Endothelial cell of umbilical vein (primary cell): Measurements from ENCODE around the gene CNNM3. TPM values are rescaled to one million over a fixed set of nuclear protein-coding genes. Genes with fewer than 3 reads are reported as not detected.

Experiments
- BruUV-seq: library from RNA; stranded (reverse); fragments of 400-500 nt; replicated peaks from 2 replicates; lab custom pipeline; 2021; lab: Mats Ljungman, UMichigan
- CTCF ChIA-PET: fragments of 300-600, 350-600 bp; sonication (Branson Sonifier 250); formaldehyde crosslinking; loops from one replicate; lab custom pipeline; 2021; ENCODE audit warnings: antibody characterized with exemption, inconsistent platforms; lab: Charles Lee
- POLR2A ChIA-PET: fragments of 300-600, 350-600 bp; sonication (Branson Sonifier 250); formaldehyde crosslinking; loops from one replicate; lab custom pipeline; 2021; ENCODE audit warnings: antibody characterized with exemption, inconsistent platforms; lab: Charles Lee
- DNase-seq: peaks from one replicate; pipeline ENCODE4 v3.0.0-alpha.2; 2011; ENCODE audit warnings: low read depth, low spot score
- FAIRE-seq: peaks from 2 replicates; lab custom pipeline; 2011; peaks lifted over from hg19 to GRCh38; lab: Jason Lieb, UNC
- H2AFZ ChIP-seq: 2 replicates; pipeline ENCODE4 v1.6.0; 2012; ENCODE audit warnings: low read depth, low read length, control low read depth, inconsistent platforms
- H3K27ac ChIP-seq: 2 replicates; pipeline ENCODE4 v1.5.1; 2011; ENCODE audit warnings: low read depth, mild to moderate bottlenecking, control low read depth, low read length, moderate library complexity; ENCODE audit not compliant: insufficient read depth
- H3K27me3 ChIP-seq, 2 experiments: 2 replicates each; pipeline versions ENCODE4 v1.6.0 to v1.6.1; 2011; ENCODE audit warnings: low read length in 2 of 2, mixed read lengths in 1 of 2; ENCODE audit not compliant: control insufficient read depth in 2 of 2, insufficient read depth in 2 of 2
- H3K36me3 ChIP-seq, 2 experiments: 2 replicates in 1 of 2; 3 replicates in 1 of 2; pipeline ENCODE4 v1.5.1; 2011; ENCODE audit warnings: low read length in 2 of 2, mild to moderate bottlenecking in 1 of 2, moderate library complexity in 1 of 2; ENCODE audit not compliant: control insufficient read depth in 2 of 2, insufficient read depth in 2 of 2; ENCODE audit errors: extremely low read depth in 1 of 2
- H3K4me1 ChIP-seq: 3 replicates; pipeline ENCODE4 v1.5.1; 2011; ENCODE audit warnings: mild to moderate bottlenecking, low read length; ENCODE audit not compliant: control insufficient read depth, insufficient read depth; ENCODE audit errors: extremely low read depth
- H3K4me2 ChIP-seq: 2 replicates; pipeline ENCODE4 v1.6.1; 2011; ENCODE audit warnings: low read length, control low read depth, mixed read lengths; ENCODE audit not compliant: insufficient read depth
- H3K4me3 ChIP-seq, 3 experiments: fragments of 200-600 bp in 1 of 3; sonication (generic), shearing (Covaris generic) in 1 of 3; replicated peaks in 1 of 3; 2 replicates each; pipeline ENCODE4 v1.5.1; 2011 to 2016; ENCODE audit warnings: control low read depth in 3 of 3, low read length in 3 of 3, mild to moderate bottlenecking in 2 of 3, inconsistent platforms in 1 of 3, low read depth in 1 of 3, moderate library complexity in 1 of 3; ENCODE audit not compliant: insufficient read depth in 1 of 3
- H3K79me2 ChIP-seq: 2 replicates; pipeline ENCODE4 v1.6.0; 2012; ENCODE audit warnings: low read length, inconsistent platforms; ENCODE audit not compliant: control insufficient read depth, insufficient read depth
- H3K9ac ChIP-seq: replicated peaks from 2 replicates; pipeline ENCODE3; 2011; ENCODE audit warnings: low read length, control low read depth; ENCODE audit not compliant: insufficient read depth; ENCODE audit errors: extremely low read depth
- H3K9me1 ChIP-seq: replicated peaks from 3 replicates; pipeline ENCODE4 v1.6.0; 2011; ENCODE audit warnings: mild to moderate bottlenecking, low read length; ENCODE audit not compliant: control insufficient read depth, insufficient read depth; ENCODE audit errors: extremely low read depth
- H3K9me3 ChIP-seq: replicated peaks from 2 replicates; pipeline ENCODE4 v1.5.1; 2012; ENCODE audit warnings: low read length, inconsistent platforms; ENCODE audit not compliant: control insufficient read depth, insufficient read depth
- H4K20me1 ChIP-seq: replicated peaks from 2 replicates; pipeline ENCODE3; 2011; ENCODE audit warnings: mild to moderate bottlenecking, low read length; ENCODE audit not compliant: control insufficient read depth, insufficient read depth; ENCODE audit errors: extremely low read depth
- EZH2 ChIP-seq: IDR thresholded peaks from 2 replicates; pipeline ENCODE4 v1.6.1; 2012; ENCODE audit warnings: borderline replicate concordance, low read depth, mild to moderate bottlenecking, moderate library complexity, low read length, inconsistent platforms; ENCODE audit not compliant: severe bottlenecking
- FOS ChIP-seq: IDR thresholded peaks from 2 replicates; pipeline ENCODE4 v1.6.1; 2011; ENCODE audit warnings: mild to moderate bottlenecking, low read length, moderate library complexity, borderline replicate concordance; ENCODE audit not compliant: insufficient read depth
- GATA2 ChIP-seq: IDR thresholded peaks from 2 replicates; pipeline ENCODE4 v1.7.0; 2011; ENCODE audit warnings: low read depth, mild to moderate bottlenecking, moderate library complexity, mixed read lengths, low read length; ENCODE audit not compliant: insufficient read length, insufficient read depth
- JUN ChIP-seq: IDR thresholded peaks from 2 replicates; pipeline ENCODE4 v1.6.1; 2011; ENCODE audit warnings: borderline replicate concordance, low read depth; ENCODE audit not compliant: insufficient read length, insufficient read depth
- MYC ChIP-seq: IDR thresholded peaks from one replicate; pipeline ENCODE4 v1.6.1; 2011; ENCODE audit warnings: mild to moderate bottlenecking, low read depth, low read length
- POLR2A ChIP-seq: IDR thresholded peaks from 2 replicates; pipeline ENCODE4 v1.6.1; 2012; ENCODE audit warnings: low read depth, mild to moderate bottlenecking, control low read depth, low read length
- POLR2AphosphoS5 ChIP-seq: IDR thresholded peaks from 2 replicates; pipeline ENCODE4 v1.6.1; 2012; ENCODE audit warnings: low read depth, mild to moderate bottlenecking, control low read depth, low read length, moderate library complexity; ENCODE audit not compliant: insufficient read depth
- dilution Hi-C: fragments of 300-500 bp; cut with MboI; formaldehyde crosslinking; loops from one replicate; pipeline ENCODE4 v1.15.0; 2019; ENCODE audit warnings: low sequenced_read_pairs; ENCODE audit not compliant: extremely low pct_ligation_motif_present
- intact Hi-C: fragments of 100-400 bp; cut with micrococcal nuclease; formaldehyde crosslinking; loops from one replicate; pipeline ENCODE4 v1.10.0; 2022
- polyA plus RNA-seq, 4 experiments: library from polyadenylated mRNA; depleted of rRNA in 3 of 4; stranded (reverse) in 3 of 4; unstranded in 1 of 4; fragments of >200 nt; gene quantifications; 2 replicates each; pipeline versions ENCODE4 v1.2.1 to v1.2.3, GENCODE V29; 2011 to 2012; ENCODE audit warnings: missing spikeins in 1 of 4
- total RNA-seq: library from RNA; stranded (reverse); gene quantifications from 2 replicates; pipeline ENCODE4 v1.2.3, GENCODE V29; 2021
- TF ChIP-seq, protein P1 (sequence below): IDR thresholded peaks from 2 replicates; pipeline ENCODE4 v1.6.1; 2011; ENCODE audit not compliant: insufficient read depth, insufficient read length
- TF ChIP-seq, protein P2 (sequence below), 2 donors: IDR thresholded peaks; 1 replicate in 1 of 2; 2 replicates in 1 of 2; pipeline ENCODE4 v1.5.1; 2011; ENCODE audit warnings: low read length in 2 of 2, mild to moderate bottlenecking in 2 of 2, moderate library complexity in 2 of 2, control low read depth in 1 of 2, inconsistent platforms in 1 of 2, low read depth in 1 of 2; ENCODE audit not compliant: insufficient read depth in 1 of 2; ENCODE audit errors: extremely low read depth in 1 of 2

Gene CNNM3
- total and polyA plus RNA-seq, 2 donors (not counting 3 experiments of a cell fraction or from before 2014, with no cell fraction given) = 13.0 to 14.9 TPM

DNA sequence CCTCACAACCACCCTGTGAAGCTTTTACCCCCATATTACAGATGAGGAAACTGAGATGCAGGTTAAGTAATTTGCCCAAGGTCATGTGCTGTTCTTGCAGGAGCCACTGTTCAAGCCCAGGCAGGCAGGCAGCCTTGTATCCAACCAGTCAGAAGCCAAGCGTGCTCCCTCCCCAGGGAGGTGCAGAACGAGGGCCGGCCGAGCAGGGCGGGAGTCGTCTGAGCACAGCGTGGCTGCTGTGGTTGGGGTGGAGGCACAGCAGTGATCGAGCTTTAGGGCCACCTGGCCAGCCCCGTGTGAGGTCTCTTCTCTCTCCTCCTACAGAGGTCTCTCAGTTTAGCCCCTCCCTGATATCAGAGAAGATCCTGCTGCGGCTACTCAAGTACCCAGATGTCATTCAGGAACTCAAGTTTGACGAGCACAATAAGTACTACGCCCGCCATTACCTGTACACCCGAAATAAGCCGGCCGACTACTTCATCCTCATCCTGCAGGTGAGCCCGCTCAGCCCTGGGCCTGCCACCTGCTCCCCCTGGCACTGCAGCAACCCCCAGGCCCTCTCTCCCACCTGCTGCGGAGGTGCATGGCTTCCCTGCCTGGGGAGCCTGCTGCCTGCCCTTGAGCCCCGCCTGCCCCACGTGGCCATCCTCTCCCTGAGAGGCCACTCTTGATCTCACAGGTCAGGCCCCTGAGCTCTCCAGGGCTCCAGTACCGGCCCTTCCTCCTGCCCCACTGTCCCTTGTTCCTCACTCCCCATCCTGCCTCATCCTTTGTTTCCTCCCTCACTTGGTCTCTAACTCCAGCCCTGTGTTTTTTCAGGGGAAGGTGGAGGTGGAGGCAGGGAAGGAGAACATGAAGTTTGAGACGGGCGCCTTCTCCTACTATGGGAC is 17.1 kb upstream of the CNNM3 start:
- intact Hi-C loops (no loop called here), dilution Hi-C loops (no loop called here)
- ChIA-PET CTCF (interaction anchor here (1.0 to 2.0 kb wide), 2 partner anchors 13 to 19 kb away, joined by 3 to 12 read pairs; no protein-coding TSS in a partner anchor), POLR2A (no interaction called here)
- no peak overlapping the region for H2AFZ ChIP-seq
- H3K4me1 ChIP-seq = no peaks in the 10 kb centered on the region
- TF ChIP-seq JUN (no peak), GATA2 (no peak), MYC (no peak), POLR2A (no peak), FOS (no peak), POLR2AphosphoS5 (no peak), EZH2 (no peak)
- TF ChIP-seq, protein P1, sequence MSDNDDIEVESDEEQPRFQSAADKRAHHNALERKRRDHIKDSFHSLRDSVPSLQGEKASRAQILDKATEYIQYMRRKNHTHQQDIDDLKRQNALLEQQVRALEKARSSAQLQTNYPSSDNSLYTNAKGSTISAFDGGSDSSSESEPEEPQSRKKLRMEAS = no peak
- TF ChIP-seq, protein P2, sequence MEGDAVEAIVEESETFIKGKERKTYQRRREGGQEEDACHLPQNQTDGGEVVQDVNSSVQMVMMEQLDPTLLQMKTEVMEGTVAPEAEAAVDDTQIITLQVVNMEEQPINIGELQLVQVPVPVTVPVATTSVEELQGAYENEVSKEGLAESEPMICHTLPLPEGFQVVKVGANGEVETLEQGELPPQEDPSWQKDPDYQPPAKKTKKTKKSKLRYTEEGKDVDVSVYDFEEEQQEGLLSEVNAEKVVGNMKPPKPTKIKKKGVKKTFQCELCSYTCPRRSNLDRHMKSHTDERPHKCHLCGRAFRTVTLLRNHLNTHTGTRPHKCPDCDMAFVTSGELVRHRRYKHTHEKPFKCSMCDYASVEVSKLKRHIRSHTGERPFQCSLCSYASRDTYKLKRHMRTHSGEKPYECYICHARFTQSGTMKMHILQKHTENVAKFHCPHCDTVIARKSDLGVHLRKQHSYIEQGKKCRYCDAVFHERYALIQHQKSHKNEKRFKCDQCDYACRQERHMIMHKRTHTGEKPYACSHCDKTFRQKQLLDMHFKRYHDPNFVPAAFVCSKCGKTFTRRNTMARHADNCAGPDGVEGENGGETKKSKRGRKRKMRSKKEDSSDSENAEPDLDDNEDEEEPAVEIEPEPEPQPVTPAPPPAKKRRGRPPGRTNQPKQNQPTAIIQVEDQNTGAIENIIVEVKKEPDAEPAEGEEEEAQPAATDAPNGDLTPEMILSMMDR (IDR thresholded peaks at IDR 0.05; ENCODE audit: extremely low read depth in 1 of 2, insufficient read depth in 1 of 2, low read depth in 1 of 2, low read length in 2 of 2) = no peak
- no peaks in the 10 kb centered on the region for H3K36me3 ChIP-seq
- DNase-seq (no peak), FAIRE-seq (no peak)
- no peaks in the 10 kb centered on the region for H3K79me2 ChIP-seq
- no peak overlapping the region for H3K9ac ChIP-seq
- no peak overlapping the region for H3K4me3 ChIP-seq
- H3K4me2 ChIP-seq = no peak overlapping the region
- no peaks in the 10 kb centered on the region for H3K27me3 ChIP-seq
- H3K9me3 ChIP-seq = no peaks in the 10 kb centered on the region
- no peaks in the 10 kb centered on the region for H4K20me1 ChIP-seq
- no peaks in the 10 kb centered on the region for H3K9me1 ChIP-seq
- no TSS peak for BruUV-seq
- no peak overlapping the region for H3K27ac ChIP-seq
